ENCODE results near the gene KRT20.

KRT20 gene

DNA sequence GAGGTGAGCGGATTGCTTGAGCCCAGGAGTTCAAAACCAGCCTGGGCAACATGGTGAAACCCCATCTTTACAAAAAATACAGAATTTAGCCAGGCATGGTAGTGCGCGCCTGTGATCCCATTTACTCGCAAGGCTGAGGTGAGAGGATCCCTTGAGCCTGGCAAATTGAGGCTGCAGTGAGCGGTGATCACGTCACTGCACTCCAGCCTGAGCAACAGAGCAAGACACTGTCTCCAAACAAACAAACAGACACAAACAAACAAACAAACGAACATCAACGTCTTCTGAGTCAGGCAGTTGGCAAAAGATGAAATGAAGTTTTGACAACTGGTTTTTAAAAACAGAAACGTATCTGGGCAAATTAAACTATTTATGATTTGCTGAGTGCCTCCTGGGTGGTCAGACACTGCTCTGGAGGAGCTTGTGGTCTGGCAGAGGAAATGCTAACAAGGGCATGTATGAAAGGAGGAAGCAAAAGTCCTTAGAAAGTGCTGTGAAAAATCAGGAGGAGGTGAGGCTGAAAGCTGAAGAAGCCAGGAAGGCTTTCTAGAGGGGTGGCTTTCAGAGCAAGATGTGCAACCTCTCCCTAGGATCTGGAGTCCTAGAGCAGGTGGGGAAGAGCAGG, 10.2 kb upstream of the KRT20 start:
- H3K4me3 ChIP-seq (ENCODE audit: low read length) = no peak overlapping the region
- H3K4me1 ChIP-seq (ENCODE audit: insufficient read depth, low read length) = no peaks in the 10 kb centered on the region
- H3K36me3 ChIP-seq (ENCODE audit: insufficient read depth, low read depth, low read length) = no peaks in the 10 kb centered on the region
- H3K27me3 ChIP-seq (ENCODE audit: insufficient read depth, low read length) = no peaks in the 10 kb centered on the region
- no peak overlapping the region for H3K27ac ChIP-seq (ENCODE audit: low read length)
- H3K9me3 ChIP-seq (ENCODE audit: insufficient read depth, low read depth, low read length) = no peaks in the 10 kb centered on the region
- H3K9ac ChIP-seq (ENCODE audit: low read depth, low read length) = no peak overlapping the region

DNA sequence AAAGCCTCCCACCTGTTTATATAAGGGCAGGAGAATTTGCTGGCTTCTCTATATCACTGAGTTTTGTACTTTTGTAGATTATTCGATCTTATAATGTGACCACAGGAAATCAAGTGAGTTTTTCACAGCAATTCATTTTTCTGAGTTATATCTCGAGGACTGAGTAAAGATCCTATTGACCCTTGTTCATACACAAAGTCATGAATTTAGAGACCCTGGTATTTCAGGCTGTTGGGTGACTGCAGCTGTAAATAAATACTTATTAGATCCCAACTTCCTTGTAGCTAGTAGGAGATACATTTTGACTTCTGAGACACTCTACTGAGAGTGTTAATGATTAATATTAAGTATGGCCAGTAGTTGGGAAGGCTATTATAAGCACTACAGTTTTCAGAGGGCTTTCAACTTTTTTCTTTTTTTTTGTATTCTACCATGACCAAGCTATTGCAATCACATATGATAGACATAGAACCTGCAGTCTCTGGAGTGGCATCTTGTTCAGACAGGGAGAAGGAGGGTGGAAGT, 3.2 kb upstream of the KRT20 start:
- H3K4me3 ChIP-seq (ENCODE audit: low read length) = no peak overlapping the region
- no peak overlapping the region for H3K9ac ChIP-seq (ENCODE audit: low read depth, low read length)
- no peaks in the 10 kb centered on the region for H3K36me3 ChIP-seq (ENCODE audit: insufficient read depth, low read depth, low read length)
- no peak overlapping the region for H3K27ac ChIP-seq (ENCODE audit: low read length)
- H3K27me3 ChIP-seq (ENCODE audit: insufficient read depth, low read length) = no peaks in the 10 kb centered on the region
- no peaks in the 10 kb centered on the region for H3K9me3 ChIP-seq (ENCODE audit: insufficient read depth, low read depth, low read length)
- no peaks in the 10 kb centered on the region for H3K4me1 ChIP-seq (ENCODE audit: insufficient read depth, low read length)

GRCh38 chr17:40886090-40886489, 1.0 kb upstream of the KRT20 start:
- Histone ChIP-seq H3K4me3 (ENCODE audit: low read length) (no peak overlapping the region), H3K9ac (ENCODE audit: low read depth, low read length) (no peak overlapping the region), H3K9me3 (ENCODE audit: insufficient read depth, low read depth, low read length) (no peaks in the 10 kb centered on the region), H3K27me3 (ENCODE audit: insufficient read depth, low read length) (no peaks in the 10 kb centered on the region), H3K4me1 (ENCODE audit: insufficient read depth, low read length) (no peaks in the 10 kb centered on the region), H3K36me3 (ENCODE audit: insufficient read depth, low read depth, low read length) (no peaks in the 10 kb centered on the region), H3K27ac (ENCODE audit: low read length) (no peak overlapping the region)

DNA sequence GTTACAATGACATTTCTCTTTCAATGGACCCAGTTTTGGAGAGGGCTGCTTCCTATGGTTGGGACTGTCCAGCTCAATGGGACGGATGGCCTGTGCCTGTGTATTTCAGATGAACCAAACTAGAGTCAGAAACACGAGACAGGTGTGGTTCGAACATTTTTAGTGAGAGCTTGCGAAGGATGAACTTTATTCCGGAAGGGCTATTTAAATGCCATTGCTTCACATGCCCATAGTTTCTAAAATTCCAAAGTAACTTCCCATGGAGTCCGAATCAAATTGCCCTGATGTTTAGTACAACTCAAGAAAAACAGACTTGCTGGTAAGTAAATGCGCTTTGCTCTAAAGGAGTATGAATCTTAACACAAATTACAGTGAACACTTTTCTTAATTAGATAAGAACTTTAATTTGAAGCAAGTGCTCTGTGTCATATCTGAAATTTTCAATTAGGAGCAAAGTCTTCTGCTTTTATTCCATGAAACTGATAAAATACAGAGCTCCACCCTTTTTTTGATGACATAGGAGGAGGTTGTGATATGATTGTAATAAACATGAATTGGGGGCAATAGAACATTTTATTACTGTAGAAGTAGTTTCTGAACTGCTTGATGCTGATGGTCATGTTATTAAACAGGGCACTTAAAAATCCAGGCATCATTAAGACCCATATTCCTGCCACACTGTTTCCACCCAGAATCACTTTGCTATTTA, 1.3 kb downstream of the KRT20 start:
- no peaks in the 10 kb centered on the region for H3K27me3 ChIP-seq (ENCODE audit: insufficient read depth, low read length)
- no peaks in the 10 kb centered on the region for H3K4me1 ChIP-seq (ENCODE audit: insufficient read depth, low read length)
- no peak overlapping the region for H3K4me3 ChIP-seq (ENCODE audit: low read length)
- H3K9ac ChIP-seq (ENCODE audit: low read depth, low read length) = no peak overlapping the region
- H3K27ac ChIP-seq (ENCODE audit: low read length) = no peak overlapping the region
- H3K36me3 ChIP-seq (ENCODE audit: insufficient read depth, low read depth, low read length) = no peaks in the 10 kb centered on the region
- H3K9me3 ChIP-seq (ENCODE audit: insufficient read depth, low read depth, low read length) = no peaks in the 10 kb centered on the region

GRCh38 chr17:40883031-40883430, 2.0 kb downstream of the KRT20 start:
- H3K36me3 ChIP-seq (ENCODE audit: insufficient read depth, low read depth, low read length) = no peaks in the 10 kb centered on the region
- H3K27ac ChIP-seq (ENCODE audit: low read length) = no peak overlapping the region
- no peak overlapping the region for H3K4me3 ChIP-seq (ENCODE audit: low read length)
- no peaks in the 10 kb centered on the region for H3K4me1 ChIP-seq (ENCODE audit: insufficient read depth, low read length)
- no peak overlapping the region for H3K9ac ChIP-seq (ENCODE audit: low read depth, low read length)
- no peaks in the 10 kb centered on the region for H3K27me3 ChIP-seq (ENCODE audit: insufficient read depth, low read length)
- H3K9me3 ChIP-seq (ENCODE audit: insufficient read depth, low read depth, low read length) = no peaks in the 10 kb centered on the region

DNA sequence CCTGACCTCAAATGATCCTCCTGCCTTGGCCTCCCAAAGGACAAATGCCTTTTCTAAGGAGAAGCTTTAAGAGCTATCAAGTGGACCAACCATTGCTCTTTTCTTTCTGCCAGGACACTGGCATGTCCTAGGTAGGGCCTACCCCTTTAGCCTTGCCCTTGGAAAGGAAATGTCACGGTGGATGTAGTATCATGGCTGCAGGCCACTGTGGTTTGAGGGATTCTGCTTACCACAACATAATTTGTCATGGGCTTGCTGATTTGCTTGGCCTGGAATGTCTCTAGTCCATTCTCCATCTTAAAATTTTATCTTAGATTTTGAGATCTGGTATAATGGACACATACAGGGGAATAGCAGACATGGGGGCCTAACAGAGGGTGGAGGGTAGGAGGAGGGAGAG, 6.0 kb downstream of the KRT20 start:
- Histone ChIP-seq H3K4me1 (ENCODE audit: insufficient read depth, low read length) (peaks cover 2% of the 10 kb centered on the region; the same call in 1 of the 2 replicates), H3K9ac (ENCODE audit: low read depth, low read length) (no peak overlapping the region), H3K27me3 (ENCODE audit: insufficient read depth, low read length) (no peaks in the 10 kb centered on the region), H3K27ac (ENCODE audit: low read length) (no peak overlapping the region), H3K9me3 (ENCODE audit: insufficient read depth, low read depth, low read length) (no peaks in the 10 kb centered on the region; the same call in 1 of the 2 replicates), H3K4me3 (ENCODE audit: low read length) (no peak overlapping the region), H3K36me3 (ENCODE audit: insufficient read depth, low read depth, low read length) (no peaks in the 10 kb centered on the region)

GRCh38 chr17:40878044-40878443, 7.0 kb downstream of the KRT20 start:
- Histone ChIP-seq H3K27ac (ENCODE audit: low read length) (no peak overlapping the region), H3K36me3 (ENCODE audit: insufficient read depth, low read depth, low read length) (no peaks in the 10 kb centered on the region), H3K27me3 (ENCODE audit: insufficient read depth, low read length) (no peaks in the 10 kb centered on the region), H3K9ac (ENCODE audit: low read depth, low read length) (no peak overlapping the region), H3K4me3 (ENCODE audit: low read length) (no peak overlapping the region), H3K9me3 (ENCODE audit: insufficient read depth, low read depth, low read length) (no peaks in the 10 kb centered on the region; the same call in 1 of the 2 replicates), H3K4me1 (ENCODE audit: insufficient read depth, low read length) (peaks cover 11% of the 10 kb centered on the region)

DNA sequence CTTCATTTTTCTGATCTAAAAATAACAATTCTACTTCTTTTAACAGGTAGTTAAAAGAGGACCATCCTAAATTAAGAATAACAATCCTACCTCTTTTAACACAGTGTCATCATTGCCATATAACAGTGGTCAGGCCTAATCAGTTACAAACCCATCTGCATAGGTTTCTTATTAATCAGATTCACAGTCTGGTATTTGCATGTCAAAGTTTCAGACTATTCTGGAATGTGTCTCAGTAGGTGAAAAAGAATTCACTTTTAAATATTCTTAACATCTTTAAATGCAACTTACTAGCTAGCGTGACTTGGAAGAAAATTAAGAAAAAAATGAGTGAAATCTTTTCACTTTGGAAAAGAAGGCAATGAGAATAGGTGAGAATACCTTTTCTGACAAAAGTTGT, 11.2 kb downstream of the KRT20 start:
- Histone ChIP-seq H3K36me3 (ENCODE audit: insufficient read depth, low read depth, low read length) (no peaks in the 10 kb centered on the region), H3K9me3 (ENCODE audit: insufficient read depth, low read depth, low read length) (no peaks in the 10 kb centered on the region; the same call in 1 of the 2 replicates), H3K4me3 (ENCODE audit: low read length) (0 out of 2 replicates have a peak overlapping the region, but pooled peaks have one; percentile 30), H3K27me3 (ENCODE audit: insufficient read depth, low read length) (no peaks in the 10 kb centered on the region), H3K4me1 (ENCODE audit: insufficient read depth, low read length) (peaks cover 11% of the 10 kb centered on the region), H3K27ac (ENCODE audit: low read length) (no peak overlapping the region), H3K9ac (ENCODE audit: low read depth, low read length) (no peak overlapping the region)

DNA sequence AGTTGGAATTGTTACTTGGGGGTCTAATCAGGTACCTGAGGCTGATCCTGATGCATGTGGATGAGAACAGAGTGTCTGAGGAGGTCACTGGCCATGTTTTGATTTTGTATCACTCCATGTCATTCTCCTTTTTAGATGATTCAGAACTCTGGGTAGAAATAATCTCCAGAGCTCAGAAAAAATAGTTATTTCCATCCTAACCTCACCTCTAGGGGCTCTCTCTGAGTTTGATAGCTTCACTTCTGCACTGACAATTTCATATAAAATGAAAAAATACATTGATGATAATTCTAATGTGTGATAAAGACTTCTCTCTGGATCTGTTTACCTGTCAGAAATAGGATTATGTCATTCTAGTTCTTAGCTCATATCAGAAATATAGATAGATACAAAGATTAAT, 11.8 kb downstream of the KRT20 start:
- Histone ChIP-seq H3K9me3 (ENCODE audit: insufficient read depth, low read depth, low read length) (no peaks in the 10 kb centered on the region; the same call in 1 of the 2 replicates), H3K27ac (ENCODE audit: low read length) (no peak overlapping the region), H3K9ac (ENCODE audit: low read depth, low read length) (no peak overlapping the region)

DNA sequence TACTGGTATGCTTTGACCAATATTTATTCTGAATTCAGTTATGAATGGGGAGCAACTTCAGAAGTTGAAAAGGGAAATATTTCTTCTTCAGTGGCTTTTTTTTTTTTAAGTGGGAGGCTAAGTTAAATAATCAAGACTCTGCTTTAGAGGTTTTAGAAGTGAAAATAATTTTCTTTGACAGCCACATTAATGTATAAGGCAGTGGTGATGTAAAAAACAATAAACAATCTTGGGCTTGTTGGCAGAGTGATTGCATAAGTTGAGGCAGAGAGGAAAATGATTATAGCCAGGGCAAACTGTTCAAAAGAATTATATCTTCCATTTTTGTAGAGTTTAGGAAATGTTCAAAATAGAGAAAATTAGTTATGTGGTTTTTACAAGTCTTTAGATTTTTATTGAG, 12.6 kb downstream of the KRT20 start:
- H3K9me3 ChIP-seq (ENCODE audit: insufficient read depth, low read depth, low read length) = no peaks in the 10 kb centered on the region; the same call in 1 of the 2 replicates
- H3K27me3 ChIP-seq (ENCODE audit: insufficient read depth, low read length) = no peaks in the 10 kb centered on the region
- H3K9ac ChIP-seq (ENCODE audit: low read depth, low read length) = no peak overlapping the region
- no peaks in the 10 kb centered on the region for H3K36me3 ChIP-seq (ENCODE audit: insufficient read depth, low read depth, low read length)
- no peak overlapping the region for H3K4me3 ChIP-seq (ENCODE audit: low read length)
- peaks cover 11% of the 10 kb centered on the region for H3K4me1 ChIP-seq (ENCODE audit: insufficient read depth, low read length)
- H3K27ac ChIP-seq (ENCODE audit: low read length) = no peak overlapping the region

More for the DNA sequence above, 11.8 kb downstream of the KRT20 start:
- Histone ChIP-seq H3K36me3 (ENCODE audit: insufficient read depth, low read depth, low read length) (no peaks in the 10 kb centered on the region), H3K27me3 (ENCODE audit: insufficient read depth, low read length) (no peaks in the 10 kb centered on the region), H3K4me1 (ENCODE audit: insufficient read depth, low read length) (peaks cover 11% of the 10 kb centered on the region), H3K4me3 (ENCODE audit: low read length) (no peak overlapping the region)

DNA sequence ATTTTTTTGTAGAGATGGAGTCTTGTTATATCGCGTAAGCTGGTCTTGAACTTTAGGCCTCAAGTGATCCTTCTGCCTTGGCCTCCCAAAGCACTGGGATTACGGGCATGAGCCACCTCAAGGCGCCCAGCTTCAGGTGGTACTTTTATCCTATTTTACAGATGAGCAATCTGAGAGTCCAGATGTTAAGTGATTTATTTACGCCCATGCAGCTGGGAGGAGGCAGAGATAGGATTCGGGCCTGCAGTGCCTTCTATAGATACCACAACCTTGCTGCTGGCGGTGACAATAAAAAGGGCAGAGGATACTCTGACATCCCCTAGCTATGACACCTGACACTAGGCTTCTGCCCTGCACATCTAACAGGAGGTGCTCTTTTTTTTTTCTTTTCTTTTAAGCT, 13.7 kb downstream of the KRT20 start:
- H3K9me3 ChIP-seq (ENCODE audit: insufficient read depth, low read depth, low read length) = no peaks in the 10 kb centered on the region
- H3K36me3 ChIP-seq (ENCODE audit: insufficient read depth, low read depth, low read length) = no peaks in the 10 kb centered on the region
- H3K27me3 ChIP-seq (ENCODE audit: insufficient read depth, low read length) = no peaks in the 10 kb centered on the region
- H3K27ac ChIP-seq (ENCODE audit: low read length) = no peak overlapping the region
- H3K9ac ChIP-seq (ENCODE audit: low read depth, low read length) = no peak overlapping the region
- H3K4me1 ChIP-seq (ENCODE audit: insufficient read depth, low read length) = peaks cover 11% of the 10 kb centered on the region
- H3K4me3 ChIP-seq (ENCODE audit: low read length) = no peak overlapping the region

GRCh38 chr17:40870136-40870535, 14.9 kb downstream of the KRT20 start:
- Histone ChIP-seq H3K27ac (ENCODE audit: low read length) (no peak overlapping the region), H3K9me3 (ENCODE audit: insufficient read depth, low read depth, low read length) (no peaks in the 10 kb centered on the region), H3K9ac (ENCODE audit: low read depth, low read length) (no peak overlapping the region), H3K27me3 (ENCODE audit: insufficient read depth, low read length) (no peaks in the 10 kb centered on the region), H3K36me3 (ENCODE audit: insufficient read depth, low read depth, low read length) (no peaks in the 10 kb centered on the region), H3K4me1 (ENCODE audit: insufficient read depth, low read length) (peaks cover 11% of the 10 kb centered on the region), H3K4me3 (ENCODE audit: low read length) (no peak overlapping the region)

All from iPS-20b (cell line).